GM19468 (cell line): ENCODE results near the gene AASDH.

Experiments used
- ATAC-seq: cut with Tn5 transposase; IDR thresholded peaks from one replicate; pipeline ENCODE4 v1.9.1; 2021; ENCODE audit warnings: mild to moderate bottlenecking, moderate library complexity, moderate number of reproducible peaks; ENCODE audit not compliant: unreplicated experiment; ENCODE audit errors: extremely low read depth

The AASDH gene, protein sequence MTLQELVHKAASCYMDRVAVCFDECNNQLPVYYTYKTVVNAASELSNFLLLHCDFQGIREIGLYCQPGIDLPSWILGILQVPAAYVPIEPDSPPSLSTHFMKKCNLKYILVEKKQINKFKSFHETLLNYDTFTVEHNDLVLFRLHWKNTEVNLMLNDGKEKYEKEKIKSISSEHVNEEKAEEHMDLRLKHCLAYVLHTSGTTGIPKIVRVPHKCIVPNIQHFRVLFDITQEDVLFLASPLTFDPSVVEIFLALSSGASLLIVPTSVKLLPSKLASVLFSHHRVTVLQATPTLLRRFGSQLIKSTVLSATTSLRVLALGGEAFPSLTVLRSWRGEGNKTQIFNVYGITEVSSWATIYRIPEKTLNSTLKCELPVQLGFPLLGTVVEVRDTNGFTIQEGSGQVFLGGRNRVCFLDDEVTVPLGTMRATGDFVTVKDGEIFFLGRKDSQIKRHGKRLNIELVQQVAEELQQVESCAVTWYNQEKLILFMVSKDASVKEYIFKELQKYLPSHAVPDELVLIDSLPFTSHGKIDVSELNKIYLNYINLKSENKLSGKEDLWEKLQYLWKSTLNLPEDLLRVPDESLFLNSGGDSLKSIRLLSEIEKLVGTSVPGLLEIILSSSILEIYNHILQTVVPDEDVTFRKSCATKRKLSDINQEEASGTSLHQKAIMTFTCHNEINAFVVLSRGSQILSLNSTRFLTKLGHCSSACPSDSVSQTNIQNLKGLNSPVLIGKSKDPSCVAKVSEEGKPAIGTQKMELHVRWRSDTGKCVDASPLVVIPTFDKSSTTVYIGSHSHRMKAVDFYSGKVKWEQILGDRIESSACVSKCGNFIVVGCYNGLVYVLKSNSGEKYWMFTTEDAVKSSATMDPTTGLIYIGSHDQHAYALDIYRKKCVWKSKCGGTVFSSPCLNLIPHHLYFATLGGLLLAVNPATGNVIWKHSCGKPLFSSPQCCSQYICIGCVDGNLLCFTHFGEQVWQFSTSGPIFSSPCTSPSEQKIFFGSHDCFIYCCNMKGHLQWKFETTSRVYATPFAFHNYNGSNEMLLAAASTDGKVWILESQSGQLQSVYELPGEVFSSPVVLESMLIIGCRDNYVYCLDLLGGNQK

DNA sequence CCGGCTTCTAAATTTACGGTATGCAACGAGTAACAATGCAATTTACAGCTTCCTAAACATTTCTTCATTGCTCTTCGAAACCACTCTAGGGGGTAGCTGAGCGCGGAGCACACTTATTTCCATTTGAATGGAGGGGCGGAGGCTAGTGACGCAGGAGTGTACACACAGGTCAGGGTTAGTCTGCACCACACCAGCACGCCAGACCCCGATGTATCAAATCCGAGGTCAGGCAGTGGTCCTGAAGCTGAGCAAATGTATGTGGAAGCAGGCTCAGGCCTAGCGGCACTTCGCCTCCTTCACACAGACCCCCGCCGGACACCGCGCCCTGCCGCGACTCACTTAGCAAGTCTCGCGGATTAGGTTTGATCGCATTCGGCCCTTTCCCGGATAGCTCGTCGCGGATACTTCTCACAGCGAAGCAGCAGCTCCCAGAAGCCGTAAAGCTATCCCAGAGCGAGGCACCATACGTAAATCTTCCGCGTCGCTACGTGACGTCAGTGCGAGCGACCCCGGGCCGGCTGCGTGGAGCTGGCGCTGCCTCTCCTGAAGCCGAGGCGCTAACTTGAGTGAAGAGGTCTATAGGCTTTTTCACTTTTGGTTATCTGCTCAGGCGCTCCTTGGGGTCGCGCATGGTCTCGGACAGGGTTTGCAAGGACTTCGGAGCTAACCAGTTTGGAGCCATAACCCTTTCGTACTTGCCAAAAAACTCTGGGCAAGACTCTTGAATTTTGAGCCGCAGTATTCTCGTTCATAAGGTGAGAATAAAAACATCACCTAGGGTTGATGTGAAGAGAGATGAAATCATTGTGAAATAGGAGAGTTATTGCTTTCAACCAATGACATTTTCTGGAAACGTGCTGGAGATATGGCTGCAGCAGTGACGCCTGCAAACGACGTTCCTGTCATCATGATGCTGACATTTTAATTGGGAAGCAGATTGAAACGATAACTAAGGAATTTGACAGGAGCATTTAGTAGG, at the start of gene AASDH:
TSS of gene AASDH (minus strand) at position 469 of the 979 bp plus-strand sequence. CDS start 3,192 bp downstream, outside the sequence.
- peak; percentile 77 for ATAC-seq

- ATAC-seq: peak; percentile 57
These were observed 48.0 kb upstream of the AASDH start, which contains the start of gene PPAT for GRCh38 chr4:56435140-56435926. Gene PPAT, minus strand, starts transcription at chr4:56435615. Its CDS starts 138 bp downstream, at chr4:56435477.

GRCh38 chr4:56434599-56435139, 47.4 kb upstream of the AASDH start:
- no peak for ATAC-seq

DNA sequence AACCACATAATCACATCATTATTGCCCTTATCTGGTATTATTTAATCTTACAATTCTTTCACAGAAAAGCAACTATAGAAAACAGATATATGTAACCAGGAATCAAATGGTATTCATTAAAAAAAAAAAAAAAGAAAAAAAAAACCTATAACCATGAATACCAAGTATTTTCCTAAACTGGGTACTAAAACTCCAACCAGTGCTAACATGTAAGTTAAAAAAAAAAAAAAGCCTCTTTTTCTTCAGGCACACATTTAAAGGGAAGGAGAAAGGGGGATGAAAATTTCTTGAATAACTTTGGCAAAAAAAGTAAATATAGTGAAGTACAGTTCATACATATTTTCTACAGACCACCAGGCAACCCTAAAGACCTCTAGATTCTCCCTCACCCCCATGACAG, 46.0 kb upstream of the AASDH start:
- no peak for ATAC-seq

DNA sequence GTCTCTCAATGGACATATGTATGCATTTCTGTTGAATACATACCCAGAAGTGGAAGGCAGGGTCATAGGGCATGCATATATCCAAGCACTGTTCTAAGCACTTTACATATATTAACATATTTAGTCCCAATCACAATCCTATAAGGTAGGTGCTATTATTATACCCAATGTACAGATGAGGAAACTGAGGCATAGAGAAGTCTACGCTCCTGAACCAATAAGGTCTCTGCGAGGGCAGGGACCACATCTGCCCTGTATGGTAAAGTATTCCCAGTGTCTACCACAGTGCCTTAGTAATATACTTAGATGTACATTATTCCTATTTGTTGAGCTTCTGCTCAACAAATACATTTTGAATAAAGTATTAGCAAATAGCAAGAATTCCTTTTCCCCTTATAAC, 42.9 kb upstream of the AASDH start:
- ATAC-seq: no peak

DNA sequence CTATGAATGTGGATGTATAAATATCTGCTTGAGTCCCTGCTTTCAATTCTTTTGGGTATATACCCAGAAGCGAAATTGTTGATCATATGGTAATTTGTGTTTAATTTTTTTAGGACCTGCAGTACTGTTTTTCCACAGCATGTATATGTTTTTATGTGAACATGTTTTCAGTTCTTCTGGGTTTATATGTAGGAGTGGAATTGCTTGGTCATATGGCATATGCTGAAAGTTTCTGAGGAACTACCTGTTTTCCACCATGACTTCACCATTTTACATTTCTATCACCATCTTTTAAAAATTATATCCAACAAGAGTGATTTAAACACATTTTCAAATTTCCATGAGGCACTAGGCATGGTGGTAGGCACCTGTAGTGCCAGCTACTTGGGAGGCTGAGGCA, 39.9 kb upstream of the AASDH start:
- no peak for ATAC-seq

- peak; percentile 78 for ATAC-seq
These were observed 39.0 kb upstream of the AASDH start for GRCh38 chr4:56426273-56426672.

DNA sequence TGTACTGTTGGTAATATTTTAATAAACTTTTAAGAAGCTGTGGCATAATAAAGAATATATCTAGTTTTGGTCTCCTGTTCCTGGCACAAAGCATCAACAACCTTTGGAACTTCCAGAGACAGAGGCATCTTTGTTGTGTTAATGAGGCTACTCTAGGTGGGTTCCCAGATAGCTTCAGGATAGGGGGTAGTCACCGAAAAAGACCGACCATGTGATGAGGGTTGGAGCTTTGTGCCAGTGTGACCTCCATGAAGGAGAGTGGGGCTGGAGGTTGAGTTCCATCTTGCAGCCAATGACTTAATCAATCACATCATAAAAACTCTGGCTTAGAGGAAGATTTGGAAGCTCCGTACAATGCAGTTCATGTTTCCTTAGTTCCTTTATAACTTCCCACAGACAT, 38.2 kb upstream of the AASDH start:
- no peak for ATAC-seq

DNA sequence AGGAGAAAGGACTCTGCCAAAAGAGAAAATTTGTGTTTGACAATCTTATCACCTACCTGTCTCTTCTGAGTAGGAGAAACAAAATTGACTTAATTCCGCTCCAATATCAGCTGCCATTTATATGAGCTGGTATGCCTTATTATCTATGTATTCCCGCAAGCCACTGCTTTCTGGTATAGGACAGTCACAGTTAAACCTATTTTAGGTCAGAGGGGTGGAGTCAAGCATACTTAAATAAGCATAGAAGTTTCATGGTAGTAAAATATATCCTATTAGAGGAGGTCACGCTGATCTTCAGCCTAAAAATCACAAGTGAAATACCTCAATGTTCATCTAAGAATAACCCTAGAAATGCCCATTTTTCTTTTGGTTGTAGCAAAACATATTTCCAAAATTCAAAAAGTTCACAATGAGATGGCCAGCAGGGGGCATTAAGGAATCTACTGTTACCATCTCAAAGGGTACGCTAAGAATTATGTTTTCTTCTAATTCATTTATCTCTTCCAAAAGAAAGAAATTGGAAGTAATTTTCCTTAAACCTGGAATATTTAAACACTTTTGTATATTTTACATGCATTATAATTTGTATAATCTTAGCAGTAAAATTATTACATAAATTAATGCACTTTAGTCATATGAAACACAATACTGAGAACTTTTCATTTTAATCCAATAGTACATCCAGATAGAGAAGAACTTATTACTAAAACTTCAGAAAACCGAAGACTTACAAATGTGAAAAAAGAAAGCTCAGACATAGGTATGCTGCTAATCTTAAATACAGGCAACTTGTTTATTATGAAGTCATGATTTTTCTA, 37.6 kb upstream of the AASDH start:
- ATAC-seq: no peak

- no peak for ATAC-seq
These were observed 36.9 kb upstream of the AASDH start for GRCh38 chr4:56424176-56424575.

- no peak for ATAC-seq
These were observed 30.1 kb upstream of the AASDH start for GRCh38 chr4:56417396-56417795.

DNA sequence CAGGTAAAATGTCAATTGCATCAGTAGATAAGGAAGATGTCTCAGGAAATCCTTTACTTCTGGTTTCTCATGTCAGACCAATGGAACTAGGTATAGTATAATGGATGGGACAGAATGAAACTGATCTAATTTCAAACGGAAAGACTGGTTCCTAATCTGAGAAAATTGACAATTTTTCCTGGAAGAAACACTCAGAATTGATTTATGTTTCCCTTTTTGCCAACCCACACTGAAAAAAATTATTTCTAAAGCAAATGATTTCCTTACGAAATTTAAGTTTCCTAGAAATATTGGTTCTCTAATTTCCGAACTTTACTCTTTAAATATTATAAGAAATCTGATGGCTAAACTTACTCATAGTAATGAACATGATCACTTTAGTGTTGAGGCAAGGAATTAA, 29.1 kb upstream of the AASDH start:
- no peak for ATAC-seq

DNA sequence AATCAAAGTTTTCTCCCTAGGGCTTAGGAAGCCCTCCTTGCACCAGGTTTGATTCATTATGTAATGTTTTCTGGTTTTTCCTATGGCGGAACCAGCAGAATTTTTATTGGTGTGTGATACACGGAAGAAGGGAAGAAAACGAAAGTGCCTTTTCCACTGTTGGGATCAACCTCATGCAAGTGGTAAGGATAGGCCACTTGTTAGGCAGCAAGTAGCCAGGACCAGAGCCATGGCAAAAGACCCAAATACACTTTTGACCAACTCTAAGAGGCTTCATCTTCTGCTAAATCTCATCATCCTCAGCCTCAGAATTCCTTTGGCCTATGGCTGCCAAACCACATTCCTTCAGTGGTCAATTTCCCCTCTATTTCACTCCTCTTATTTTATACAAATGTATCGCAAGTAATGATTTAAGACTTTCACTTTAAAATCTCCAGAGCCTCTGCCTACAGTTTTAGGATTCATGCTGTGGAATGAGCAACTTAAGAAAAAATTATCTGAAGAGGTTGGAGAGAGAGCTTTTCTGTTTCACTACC, 26.9 kb upstream of the AASDH start:
- no peak for ATAC-seq

DNA sequence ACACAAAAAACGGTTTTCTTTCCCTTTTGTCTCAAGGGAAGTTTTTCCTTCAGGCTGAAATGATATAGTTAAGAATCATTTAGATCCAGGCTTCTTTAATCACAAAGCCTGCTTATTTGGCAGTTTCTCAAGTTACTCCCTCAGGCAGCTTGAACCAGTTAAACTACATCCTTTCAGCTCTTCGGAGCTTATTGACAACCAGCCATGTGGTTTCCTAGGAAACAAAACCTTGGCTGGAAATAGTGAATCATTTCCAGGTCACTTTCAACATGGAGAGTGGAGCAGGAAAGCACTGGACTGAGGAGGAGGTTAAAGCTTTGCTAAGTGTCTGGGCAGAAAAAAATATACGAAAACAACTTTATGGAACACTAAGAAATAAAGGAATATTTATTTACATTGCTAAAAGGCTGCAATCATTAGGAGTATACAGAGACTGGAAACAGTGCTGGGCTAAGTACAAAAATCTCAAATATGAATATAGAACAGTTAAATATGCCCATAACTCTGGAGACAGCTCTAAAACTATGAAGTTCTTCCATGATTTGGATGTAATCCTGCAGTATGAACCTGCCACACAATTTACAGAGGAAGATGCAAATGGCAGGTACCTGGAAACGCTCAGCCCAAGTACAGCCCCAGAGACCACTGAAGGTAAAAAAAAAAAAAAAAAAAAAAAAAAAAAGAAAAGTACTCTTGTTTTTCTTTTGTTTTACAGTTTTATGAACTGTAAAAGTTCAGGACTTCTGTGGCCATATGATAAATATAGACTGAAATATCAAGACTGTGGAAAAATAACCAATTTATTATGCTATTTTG, 23.2 kb upstream of the AASDH start:
- no peak for ATAC-seq

- no peak for ATAC-seq
These were observed 22.3 kb upstream of the AASDH start for GRCh38 chr4:56409511-56410090.

GRCh38 chr4:56408978-56409377, 21.7 kb upstream of the AASDH start:
- ATAC-seq: no peak
